VCaP (cell line): Measurements from ENCODE around the gene ARHGEF6.

Experiments used
- H3K27ac ChIP-seq: fragments of 450-650 bp; 2 replicates; pipeline ENCODE4 v1.5.1; 2017
- TF ChIP-seq, protein P1 (sequence below): fragments of 450-650 bp; conservative IDR thresholded peaks from 2 replicates; pipeline ENCODE4 v1.5.1; 2017; ENCODE audit warnings: mild to moderate bottlenecking, moderate library complexity

The ARHGEF6 gene

DNA sequence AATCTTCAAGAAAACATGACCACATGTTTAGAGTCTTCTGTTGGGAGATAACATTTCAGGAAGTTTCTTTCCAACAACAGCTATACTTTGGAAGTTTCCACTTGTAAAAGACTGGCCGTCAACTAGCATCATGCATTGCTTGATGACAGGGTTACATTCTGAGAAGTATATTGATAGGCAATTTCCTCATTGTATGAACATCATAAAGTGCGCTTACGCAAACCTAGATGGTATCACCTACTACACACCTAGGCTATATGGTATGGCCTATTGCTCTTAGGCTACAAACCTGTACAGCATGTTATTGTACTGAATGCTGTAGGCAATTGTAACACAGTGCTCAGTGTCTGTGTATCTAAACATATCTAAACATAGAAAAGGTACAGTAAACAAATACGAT lies 158.2 kb downstream of the ARHGEF6 start:
- TF ChIP-seq, protein P1, sequence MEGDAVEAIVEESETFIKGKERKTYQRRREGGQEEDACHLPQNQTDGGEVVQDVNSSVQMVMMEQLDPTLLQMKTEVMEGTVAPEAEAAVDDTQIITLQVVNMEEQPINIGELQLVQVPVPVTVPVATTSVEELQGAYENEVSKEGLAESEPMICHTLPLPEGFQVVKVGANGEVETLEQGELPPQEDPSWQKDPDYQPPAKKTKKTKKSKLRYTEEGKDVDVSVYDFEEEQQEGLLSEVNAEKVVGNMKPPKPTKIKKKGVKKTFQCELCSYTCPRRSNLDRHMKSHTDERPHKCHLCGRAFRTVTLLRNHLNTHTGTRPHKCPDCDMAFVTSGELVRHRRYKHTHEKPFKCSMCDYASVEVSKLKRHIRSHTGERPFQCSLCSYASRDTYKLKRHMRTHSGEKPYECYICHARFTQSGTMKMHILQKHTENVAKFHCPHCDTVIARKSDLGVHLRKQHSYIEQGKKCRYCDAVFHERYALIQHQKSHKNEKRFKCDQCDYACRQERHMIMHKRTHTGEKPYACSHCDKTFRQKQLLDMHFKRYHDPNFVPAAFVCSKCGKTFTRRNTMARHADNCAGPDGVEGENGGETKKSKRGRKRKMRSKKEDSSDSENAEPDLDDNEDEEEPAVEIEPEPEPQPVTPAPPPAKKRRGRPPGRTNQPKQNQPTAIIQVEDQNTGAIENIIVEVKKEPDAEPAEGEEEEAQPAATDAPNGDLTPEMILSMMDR: no peak
- no peak overlapping the region for H3K27ac ChIP-seq

DNA sequence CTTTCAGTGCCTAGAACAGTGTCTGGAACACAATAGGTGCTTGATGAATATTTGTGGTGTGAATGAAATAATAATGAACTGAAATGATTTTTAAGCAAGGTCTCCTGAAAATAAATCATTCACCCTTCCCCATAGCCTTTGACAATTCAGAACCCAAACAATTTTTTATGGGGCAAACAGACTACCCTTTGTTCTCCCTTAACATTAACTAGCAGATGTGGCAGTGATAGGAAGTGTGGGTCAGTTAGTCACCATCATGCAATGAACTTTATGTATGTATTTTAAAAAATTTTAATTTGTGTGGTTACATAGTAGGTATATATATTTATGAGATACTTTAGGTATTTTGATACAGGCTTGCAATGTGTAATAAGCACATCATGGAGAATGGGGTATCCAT lies 160.0 kb downstream of the ARHGEF6 start:
- no peak overlapping the region for H3K27ac ChIP-seq

DNA sequence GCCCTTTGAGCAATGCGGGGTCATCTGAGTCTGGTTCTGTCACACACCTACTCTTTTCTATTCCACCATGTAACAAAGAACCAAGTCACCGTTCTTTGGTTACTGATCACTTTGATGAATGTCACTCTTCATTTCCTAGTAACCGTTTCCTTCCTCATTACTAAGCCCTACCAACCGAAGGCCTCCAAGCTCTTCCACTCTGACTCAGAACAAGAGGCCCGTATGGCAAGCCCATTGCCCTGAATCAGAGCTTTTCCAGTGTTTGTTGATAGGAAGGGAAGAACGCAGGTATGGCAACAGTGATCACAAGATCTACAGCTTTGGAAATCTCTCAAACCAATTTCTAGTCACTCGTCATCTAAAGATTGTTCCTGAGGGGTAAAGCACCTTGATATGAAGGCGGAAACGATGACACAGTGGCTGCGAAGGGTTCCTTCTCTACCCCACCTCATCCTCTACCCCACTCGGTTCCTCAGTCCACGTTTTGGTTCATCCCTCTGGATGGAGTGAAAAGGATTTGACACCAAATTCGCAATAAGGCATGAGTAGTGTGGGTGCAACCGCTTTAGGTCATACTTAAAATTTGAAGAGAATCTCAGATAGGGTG lies 160.7 kb downstream of the ARHGEF6 start:
- TF ChIP-seq, protein P1: no peak
- no peak overlapping the region for H3K27ac ChIP-seq

More for the DNA sequence above, 160.0 kb downstream of the ARHGEF6 start:
- TF ChIP-seq, protein P1: no peak

DNA sequence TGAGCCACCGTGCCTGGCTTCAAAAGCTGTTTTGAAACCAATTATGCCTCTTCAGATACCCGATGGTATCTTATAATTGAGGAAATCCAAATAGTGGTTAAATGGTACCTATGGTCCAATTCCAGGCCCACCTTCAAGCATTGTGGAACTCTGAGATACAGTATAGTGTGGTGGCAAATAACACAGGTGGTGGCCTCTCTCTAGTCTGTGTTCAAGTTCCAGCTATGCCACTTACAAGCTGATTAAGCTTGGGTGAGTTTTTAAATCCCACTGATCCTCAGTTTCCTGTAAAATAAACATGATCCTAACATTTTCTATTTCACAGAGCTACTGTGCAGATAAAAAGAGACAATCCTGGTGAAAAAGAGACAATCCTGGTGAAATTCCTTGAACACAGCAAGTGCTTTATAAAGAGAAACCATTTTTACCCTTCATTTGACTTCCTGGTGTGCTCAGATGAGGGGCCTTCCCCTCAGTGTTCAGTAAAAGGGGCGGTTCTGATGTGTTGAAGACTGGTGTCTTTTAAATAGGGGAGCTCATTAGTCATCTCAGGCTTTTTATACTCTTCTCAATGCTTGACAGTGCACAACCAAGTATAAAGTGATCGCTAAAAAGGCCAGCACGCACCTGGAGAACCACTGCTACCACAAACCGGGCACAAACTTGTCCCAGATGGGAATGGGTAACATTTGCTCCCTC lies 163.6 kb downstream of the ARHGEF6 start:
- TF ChIP-seq, protein P1: no peak
- no peak overlapping the region for H3K27ac ChIP-seq
